KG1 (cell line): ENCODE data around the gene DEFB125.
"Not testable (repeated sequence)": the region's sequence is repeated elsewhere in the genome, so short reads cannot be mapped to it uniquely, and the experiment has no call there.

Experiments used
- DNase-seq: peaks from one replicate; lab custom pipeline; 2025; lab: John Stamatoyannopoulos, UW

The DEFB125 gene, protein sequence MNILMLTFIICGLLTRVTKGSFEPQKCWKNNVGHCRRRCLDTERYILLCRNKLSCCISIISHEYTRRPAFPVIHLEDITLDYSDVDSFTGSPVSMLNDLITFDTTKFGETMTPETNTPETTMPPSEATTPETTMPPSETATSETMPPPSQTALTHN

DNA sequence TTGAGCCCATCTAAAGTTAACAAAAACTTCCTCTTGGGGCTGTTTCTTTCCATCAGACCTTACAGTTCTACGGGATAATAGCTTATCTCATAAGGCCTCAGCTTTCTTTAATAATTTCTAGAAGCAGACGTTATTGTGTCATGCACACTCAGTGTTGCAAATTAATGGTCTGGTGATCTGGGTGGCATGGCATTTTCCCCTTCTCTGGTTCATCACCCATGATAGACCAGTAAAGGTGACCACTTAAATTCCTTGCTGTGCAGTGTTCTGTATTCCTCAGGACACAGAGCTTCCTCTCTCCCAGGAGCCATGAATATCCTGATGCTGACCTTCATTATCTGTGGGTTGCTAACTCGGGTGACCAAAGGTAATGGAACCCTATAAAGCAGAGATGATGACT lies at the start of gene DEFB125:
DEFB125 (plus strand) TSS at position 272 of the 400 bp plus-strand sequence; CDS start at position 310, 38 bp downstream.
- no peak for DNase-seq

DNA sequence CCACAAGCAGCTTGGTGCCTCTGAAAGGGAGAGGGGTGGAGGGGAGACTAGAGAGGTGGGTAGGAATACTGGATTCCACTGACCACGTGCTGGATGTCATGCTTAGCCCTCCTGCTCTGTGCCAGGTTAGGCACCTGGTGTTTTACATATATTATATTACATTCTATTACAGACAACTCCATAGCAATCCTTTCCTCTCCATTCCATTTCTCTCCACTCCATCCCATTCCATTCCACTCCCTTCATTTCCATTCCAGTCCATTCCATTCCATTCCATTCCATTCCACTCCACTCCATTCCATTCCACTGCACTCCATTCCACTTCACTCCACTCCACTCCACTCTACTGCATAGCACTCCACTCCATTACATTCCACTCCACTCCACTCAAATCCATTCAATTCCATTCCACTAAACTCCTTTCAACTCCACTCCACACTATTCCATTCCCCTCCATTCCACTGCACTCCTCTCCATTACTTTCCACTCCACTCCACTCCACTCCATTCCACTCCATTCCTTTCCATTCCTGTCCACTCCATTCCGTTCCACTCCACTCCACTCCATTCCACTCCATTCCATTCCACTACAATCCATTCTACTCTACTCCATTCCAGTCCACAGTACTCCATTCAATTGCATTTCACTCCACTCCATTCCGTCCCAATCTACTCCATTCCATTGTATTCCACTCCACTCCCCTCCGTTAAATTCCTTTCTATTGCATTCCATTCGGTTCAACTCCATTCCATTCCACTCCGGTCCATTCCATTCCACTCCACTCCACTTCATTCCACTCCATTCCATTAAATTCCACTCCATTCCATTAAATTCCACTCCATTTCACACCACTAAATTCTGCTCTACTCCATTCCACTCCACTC lies 27.2 kb upstream of the DEFB125 start:
- DNase-seq: no peak

DNA sequence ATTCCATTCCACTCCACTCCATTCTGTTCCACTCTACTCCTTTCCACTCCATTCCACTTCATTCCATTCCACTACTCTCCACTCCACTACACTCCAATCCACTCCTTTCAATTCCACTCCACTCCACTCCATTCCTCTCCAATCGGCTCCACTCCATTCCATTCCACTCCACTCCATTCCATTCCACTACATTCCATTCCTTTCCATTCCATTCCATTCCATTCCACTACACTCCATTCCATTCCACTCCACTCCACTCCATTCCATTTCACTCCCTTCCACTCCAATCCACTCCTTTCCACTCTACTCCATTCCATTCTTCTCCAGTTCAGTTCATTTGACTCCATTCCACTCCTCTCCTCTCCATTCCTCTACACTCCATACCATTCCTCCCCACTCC lies 26.2 kb upstream of the DEFB125 start:
- no peak for DNase-seq

DNA sequence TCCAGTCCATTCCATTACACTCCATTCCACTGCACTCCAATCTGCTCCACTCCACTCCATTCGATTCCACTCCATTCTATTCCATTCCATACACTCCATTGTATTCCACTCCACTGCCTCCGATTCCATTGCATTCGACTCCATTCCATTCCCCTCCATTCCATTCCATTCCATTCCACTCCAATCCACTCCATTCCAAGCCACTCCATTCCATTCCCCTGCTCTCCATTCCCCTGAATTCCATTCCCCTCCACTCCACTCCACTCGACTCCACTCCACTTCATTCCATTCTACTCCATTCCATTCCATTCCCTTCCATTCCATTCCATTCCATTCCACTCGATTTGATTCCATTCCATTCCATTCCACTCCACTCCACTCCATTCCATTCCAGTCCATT lies 25.7 kb upstream of the DEFB125 start:
- no peak for DNase-seq

DNA sequence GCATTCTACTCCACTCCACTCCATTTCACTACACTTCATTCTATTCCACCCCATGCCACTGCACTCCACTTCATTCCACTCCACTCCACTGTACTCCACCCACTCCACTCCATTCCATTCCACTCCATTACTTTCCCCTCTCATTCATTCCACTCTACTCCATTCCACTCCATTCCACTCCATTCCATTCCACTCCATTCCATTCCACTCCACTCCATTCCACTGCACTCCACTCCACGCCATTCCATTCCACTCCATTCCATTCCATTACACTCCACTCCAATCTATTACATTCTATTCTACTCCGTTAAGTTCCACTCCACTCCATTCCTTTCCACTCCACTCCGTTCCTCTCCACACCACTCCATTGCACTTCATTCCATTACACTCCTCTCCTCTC lies 25.0 kb upstream of the DEFB125 start:
- DNase-seq: no peak

DNA sequence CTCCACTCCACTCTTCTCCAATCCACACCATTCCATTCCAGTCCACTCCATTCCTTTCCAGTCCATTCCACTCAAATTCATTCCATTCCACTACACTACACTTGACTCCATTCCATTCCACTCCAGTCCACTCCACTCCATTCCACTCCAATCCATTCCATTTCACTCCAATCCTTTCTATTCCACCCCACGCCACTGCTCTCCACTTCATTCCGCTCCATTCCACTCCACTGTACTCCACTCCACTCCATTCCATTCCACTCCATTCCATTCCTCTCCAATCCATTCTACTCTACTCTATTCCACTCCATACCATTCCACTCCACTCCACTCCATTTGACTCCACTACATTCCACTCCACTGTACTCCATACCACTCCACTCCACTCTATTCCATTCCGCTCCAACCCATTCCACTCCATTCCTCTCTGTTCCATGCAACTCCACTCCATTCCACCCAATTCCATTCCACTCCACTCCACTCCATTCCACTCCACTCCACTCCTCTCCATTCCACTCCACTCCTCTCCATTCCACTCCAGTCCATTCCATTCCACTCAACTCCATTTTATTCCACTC lies 23.4 kb upstream of the DEFB125 start:
- DNase-seq: no peak

DNA sequence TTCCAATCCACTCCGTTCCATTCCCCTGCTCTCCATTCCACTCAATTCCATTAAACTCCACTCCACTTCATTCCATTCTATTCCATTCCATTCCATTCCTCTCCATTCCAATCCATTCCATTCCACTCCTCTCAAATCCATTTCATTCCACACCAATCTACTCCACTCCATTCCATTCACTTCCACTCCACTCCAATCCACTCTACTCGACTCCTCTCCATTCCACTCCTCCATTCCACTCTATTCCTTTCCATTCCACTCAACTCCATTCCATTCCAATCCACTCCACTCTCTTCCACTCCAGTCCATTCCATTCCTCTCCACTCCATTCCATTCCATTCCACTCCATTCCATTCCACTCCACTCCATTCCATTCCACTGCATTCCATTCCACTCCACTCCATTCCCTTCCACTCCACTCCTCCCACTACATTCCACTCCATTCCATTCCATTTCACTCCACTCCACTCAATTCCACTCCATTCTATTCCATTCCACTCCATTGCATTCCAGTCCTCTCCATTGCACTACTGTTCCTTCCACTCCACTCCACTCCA lies 22.6 kb upstream of the DEFB125 start:
- no peak for DNase-seq

DNA sequence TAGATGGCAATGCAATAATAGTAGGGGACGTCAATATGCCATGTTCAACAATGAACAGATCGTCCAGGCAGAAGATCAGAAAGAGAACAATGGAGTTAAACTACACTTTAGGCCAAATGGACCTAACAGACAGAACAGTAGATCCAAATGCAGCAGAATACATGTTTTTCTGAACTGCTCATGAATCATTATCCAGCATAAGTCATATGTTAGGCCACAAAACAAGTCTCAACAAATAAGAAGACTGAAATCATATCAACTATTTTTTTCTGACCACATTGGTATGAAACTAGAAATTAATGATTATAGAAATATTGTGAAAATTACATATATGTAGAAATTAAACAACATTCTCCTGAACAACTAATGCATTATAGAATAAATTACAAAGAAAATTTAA lies 10.2 kb upstream of the DEFB125 start:
- no peak for DNase-seq

DNA sequence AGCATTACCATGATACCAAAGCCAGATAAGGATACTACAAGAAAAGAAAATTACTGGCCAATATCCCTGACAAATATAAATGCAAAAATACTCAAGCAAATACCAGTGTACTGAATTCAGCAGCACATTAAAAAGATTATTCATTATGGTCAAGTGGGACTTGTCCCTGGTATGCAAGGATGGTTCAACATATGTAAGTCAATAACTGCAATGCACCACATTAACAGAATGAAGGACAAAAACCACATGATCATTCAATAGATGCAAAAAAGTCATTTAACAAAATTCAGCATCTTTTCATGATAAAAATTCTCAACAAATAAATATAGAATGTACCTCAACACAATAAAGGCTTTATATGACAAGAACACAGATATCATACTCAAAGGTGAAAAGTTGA lies 9.1 kb upstream of the DEFB125 start:
- no peak for DNase-seq

DNA sequence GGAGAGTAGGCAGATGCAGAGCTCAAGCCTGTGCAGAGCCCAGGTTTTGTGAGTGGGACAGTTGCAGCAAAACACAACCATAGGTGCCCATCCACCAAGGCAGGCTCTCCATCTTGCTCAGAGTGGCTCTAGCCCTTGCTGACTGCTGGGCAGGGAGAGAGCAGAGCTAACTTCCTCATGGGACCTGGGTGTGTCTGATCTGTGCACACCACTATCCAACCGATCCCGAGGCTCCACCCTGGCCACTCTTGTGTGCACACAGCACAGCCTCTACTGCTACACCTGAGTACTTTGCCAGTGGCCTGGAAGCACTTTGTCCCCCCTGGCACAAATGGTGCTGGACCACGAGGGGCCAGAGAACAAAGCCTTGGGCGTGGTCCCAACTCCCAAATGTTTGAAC lies 7.9 kb upstream of the DEFB125 start:
- DNase-seq: no peak

DNA sequence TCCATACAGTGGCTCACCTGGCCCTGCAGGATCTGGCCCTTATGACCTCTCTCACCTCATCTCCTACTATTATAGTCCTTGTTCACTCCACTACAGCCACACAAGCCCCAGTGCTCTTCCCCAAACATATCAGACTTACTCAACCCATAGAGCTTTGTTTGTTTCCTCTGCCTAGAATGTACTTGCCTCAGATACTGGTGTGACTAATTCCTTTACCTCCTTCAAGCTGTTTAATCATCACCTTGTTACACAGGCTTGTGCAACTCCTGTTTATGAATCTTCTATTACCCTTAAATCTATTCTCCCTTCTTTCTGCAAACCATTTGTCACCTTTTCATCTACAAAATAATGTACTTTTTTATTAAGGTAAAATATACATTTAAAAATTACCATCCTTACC lies 3.2 kb downstream of the DEFB125 start:
- DNase-seq: no peak

DNA sequence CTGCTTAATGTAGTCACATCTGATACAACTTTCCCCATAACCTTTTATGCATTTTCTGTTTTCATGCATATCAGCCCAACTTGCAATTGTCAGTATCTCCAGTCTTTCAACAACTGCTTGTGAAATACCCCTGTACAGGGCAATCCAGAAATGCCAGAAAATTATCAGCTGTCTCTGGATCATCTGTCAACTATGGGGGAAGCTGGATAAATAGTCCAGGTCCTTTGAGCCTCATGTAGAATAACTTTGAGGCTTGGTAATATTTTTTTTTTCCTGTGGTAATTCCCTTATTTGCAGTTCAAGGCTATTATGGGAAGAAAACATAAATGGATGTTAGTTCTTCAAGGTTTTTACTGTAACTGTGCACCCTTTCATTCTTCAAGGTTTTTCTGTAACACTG lies 6.2 kb downstream of the DEFB125 start:
- DNase-seq: no peak

DNA sequence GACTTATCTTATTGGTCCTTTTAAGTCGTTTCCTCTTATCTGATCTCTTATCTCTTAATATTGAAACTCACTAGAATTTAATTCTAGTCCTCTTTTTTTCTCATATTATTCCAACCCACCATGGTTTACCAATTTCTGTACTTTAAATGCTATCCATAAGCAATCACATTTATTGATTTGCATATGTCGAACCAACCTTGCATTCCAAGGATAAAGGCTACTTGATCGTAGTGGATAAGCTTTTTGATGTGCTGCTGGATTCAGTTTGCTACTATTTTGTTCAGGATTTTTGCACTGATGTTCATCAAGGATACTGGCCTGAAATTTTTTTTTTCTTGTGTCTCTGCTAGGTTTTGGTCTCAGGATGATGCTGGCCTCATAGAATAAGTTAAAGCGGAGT lies 7.7 kb downstream of the DEFB125 start:
- DNase-seq: no peak

DNA sequence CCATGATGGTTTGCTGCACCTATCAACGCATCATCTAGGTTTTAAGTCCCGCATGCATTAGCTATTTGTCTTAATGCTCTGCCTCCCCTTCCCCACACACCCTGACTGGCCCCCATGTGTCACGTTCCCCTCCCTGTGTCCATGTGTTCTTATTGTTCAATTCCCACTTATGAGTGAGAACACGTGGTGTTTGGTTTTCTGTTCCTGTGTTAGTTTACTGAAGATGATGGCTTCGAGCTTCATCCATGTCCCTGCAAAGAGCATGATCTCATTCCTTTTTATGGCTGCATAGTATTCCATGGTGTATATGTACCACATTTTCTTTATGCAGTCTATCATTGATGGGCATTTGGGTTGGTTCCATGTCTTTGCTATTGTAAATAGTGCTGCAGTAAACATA lies 10.2 kb downstream of the DEFB125 start:
- DNase-seq: not testable (repeated sequence)

DNA sequence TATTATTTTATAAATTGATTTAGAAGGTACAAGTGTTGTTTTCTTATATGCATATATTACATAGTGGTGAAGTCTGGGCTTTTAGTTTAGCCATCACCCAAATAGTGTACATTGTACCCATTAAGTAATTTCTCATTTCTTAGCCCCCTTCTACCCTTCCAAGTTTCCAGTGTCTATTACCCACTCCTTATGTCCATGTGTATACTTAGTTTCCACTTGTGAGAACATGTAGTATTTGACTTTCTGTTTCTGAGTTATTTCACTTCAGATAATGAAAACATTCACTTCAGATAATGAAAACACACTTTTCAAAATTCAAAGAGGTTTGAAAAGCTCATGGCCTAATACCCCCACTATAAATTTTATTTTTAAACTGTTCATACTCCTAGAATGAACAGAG lies 14.5 kb downstream of the DEFB125 start:
- DNase-seq: no peak

DNA sequence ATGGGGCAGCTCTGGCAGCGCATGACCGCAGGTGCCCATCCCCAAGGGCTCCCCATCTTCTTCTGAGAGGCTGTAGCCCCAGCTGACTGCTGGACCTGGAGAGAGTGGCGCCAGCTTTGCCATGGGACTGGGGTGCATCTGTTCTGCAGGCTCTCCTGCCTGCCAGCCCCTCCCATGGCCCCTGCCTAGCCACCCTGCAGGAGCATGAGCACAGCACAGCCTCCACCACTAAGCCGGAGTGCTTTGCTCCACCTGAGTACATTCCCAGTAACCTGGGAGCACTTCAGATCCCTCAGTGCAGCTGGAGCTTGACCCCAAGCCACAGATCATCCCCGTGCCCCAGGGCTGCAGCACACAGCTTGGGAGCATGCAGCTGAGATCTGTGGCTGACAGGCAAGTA lies 16.0 kb downstream of the DEFB125 start:
- DNase-seq: no peak

DNA sequence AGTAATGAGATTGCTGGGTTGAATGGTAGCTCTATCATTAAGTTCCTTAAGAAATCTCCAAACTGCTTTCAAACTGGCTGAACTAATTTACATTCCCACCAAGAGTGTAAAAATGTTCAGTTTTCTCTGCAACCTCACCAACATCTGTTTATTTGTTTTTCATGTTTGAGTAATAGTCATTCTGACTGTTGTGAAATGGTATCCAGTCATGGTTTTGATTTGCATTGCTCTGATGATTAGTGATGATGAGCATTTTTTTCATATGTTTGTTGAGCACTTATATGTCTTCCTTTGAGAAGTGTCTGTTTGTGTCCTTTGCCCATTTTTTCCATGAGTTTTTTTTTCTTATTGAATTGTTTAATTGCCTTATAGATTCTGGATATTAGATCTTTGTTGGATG lies 24.9 kb downstream of the DEFB125 start:
- DNase-seq: no peak

DNA sequence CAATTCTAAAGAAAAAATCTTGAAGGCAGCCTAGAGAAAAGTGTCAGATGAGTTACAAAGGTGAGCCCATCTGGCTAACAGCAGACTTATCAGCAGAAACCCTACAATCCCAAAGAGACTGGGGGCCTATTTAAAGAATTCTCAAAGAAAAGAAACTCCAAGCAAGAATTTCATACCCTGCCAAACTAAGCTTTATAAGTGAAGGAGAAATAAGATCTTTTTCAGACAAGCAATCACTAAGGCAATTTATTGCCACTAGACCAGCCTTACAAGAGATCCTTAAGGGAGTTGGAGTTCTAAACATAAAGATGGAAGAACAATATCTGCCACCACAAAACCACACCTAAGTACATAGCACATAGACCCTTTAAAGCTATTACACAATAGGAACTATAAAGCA lies 30.0 kb downstream of the DEFB125 start:
- no peak for DNase-seq

DNA sequence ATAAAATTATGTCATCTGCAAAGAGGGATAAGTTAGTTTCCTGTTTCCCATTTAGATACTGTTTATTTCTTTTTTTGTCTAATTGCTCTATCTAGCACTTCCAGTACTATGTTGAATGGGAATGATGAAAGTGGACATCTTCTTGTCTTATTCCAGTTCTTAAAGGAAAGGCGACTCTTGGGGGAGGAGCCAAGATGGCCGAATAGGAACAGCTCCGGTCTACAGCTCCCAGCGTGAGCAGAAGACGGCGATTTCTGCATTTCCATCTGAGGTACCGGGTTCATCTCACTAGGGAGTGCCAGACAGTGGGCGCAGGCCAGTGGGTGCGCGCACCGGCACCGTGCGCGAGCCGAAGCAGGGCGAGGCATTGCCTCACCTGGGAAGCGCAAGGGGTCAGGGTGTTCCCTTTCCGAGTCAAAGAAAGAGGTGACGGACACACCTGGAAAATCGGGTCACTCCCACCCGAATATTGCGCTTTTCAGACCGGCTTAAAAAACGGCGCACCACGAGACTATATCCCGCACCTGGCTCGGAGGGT lies 42.4 kb downstream of the DEFB125 start:
- DNase-seq: not testable (repeated sequence)

DNA sequence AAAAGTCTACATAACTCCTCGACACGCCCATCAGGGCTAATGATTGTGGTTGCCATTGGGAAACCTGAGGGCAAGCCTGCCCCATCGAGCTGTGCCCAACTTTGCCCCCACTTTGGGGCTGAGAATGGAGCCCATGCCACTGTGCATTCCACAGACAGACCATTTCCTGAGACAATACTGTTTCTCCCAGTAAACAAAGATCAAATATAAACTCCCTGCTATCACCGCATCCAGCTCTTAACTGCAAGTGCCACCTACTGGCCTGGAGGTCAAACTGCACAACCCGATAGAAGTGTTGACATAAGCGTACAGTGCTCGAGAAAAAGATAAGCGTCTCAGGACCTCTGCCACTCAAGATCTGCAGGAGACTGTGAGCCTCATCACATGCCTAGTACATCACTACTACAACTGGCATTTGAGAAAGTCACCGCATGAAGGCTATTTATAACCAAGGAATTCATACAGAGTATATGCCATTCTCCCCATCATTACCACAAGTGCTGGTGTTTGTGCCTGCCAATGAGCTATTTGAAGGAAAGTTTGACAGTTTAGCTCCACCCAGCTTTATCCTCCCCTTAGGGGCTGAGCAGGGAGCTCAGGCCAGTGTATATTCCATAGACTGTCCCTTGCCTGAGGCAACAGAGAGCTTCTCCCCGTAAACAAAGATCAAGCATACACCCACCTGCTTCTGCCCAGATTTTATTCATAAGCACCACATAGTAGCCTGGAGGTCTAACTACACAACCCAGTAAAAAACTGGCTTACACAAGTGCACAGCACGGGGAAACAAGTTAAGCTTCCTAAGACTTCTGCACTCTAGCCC lies 50.4 kb downstream of the DEFB125 start:
- DNase-seq: no peak

DNA sequence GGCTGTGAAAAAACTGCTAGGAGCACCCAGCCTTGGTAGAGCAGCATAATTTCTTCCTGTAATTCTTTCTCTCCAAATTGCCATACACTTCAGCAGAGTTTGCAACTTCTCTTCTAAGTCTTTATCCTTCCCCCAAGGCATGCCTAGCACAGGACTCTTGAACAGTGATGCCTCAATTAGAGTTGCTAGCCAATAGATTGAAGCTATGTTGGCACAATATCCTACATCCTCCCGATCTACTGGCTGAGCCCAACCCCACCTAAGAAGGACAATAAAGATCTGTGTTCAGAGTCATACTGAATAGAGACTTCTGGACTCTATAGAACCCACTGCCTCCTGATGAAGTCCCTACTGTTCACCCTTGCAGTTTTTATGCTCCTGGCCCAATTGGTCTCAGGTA lies 54.8 kb downstream of the DEFB125 start, which contains the start of gene DEFB126:
DEFB126 (plus strand) TSS at position 301 of the 400 bp plus-strand sequence; CDS start at position 340, 39 bp downstream.
- DNase-seq: no peak

DNA sequence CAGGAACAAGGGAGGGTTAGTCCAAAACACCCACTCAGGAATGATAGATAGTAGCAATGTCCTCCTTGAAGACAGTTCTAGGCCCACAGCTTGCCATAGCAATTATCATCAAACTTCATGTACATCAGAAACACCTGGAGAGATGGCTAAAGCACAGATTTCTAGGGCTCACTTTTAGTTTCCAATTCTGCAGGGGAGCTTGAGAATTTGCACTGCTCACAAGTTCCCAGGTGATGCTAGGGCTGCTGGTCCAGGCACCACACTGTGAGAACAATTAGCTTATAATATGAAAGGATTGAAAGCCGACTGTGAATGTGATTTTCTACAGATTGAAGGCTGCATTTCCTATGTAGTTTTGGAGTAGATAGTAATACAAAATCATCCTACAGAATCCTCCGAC lies 58.4 kb downstream of the DEFB125 start:
- DNase-seq: no peak
